ENCODE results near the gene MDFIC. TPM values are rescaled to one million over a fixed set of nuclear protein-coding genes. Genes with fewer than 3 reads are reported as not detected.

MDFIC gene
- total and polyA plus RNA-seq, 9 donors: 10.6 to 30.0 (median 17.9) TPM

DNA sequence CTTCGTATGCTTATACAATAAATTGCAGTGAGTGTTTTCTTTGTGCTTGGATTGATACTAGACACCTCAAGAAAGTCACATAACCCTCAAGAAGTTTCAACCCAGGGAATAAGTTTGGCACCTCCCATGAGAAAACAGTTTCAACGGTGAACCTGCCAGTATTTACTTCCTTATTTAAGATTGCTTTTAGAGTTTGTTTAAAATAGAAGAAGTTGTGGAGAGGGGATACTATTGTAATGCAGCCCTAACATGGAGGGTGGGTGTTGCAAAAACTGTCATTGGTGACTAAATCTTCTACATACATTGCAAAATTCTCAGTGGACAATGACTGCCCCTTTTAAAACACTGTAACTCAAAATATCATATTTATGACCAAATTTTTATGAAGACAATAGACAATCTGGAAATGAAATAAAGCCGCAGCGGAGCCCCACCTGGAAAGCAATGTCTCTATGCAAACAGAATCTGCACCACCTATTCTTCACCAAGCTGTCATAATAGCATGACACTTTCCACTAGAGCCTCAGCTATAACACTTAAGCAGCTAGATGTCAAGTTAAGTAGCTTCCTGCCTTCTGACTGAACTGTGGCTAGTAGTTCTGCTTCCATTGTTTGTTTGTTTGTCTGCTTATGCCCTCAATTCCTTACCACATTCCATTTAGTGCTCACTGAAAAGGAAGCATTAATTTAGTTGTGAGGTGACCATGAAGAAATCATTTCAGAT is 98.2 kb downstream of the MDFIC start:
- TF ChIP-seq POLR2A (IDR thresholded peaks at IDR 0.05): no peak
- TF ChIP-seq, protein P1, sequence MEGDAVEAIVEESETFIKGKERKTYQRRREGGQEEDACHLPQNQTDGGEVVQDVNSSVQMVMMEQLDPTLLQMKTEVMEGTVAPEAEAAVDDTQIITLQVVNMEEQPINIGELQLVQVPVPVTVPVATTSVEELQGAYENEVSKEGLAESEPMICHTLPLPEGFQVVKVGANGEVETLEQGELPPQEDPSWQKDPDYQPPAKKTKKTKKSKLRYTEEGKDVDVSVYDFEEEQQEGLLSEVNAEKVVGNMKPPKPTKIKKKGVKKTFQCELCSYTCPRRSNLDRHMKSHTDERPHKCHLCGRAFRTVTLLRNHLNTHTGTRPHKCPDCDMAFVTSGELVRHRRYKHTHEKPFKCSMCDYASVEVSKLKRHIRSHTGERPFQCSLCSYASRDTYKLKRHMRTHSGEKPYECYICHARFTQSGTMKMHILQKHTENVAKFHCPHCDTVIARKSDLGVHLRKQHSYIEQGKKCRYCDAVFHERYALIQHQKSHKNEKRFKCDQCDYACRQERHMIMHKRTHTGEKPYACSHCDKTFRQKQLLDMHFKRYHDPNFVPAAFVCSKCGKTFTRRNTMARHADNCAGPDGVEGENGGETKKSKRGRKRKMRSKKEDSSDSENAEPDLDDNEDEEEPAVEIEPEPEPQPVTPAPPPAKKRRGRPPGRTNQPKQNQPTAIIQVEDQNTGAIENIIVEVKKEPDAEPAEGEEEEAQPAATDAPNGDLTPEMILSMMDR (IDR thresholded peaks at IDR 0.05): no peak
- no peak for TF ChIP-seq EP300 (IDR thresholded peaks at IDR 0.05)
- Histone ChIP-seq H3K4me3 (no peak overlapping the region), H3K4me1 (ENCODE audit: insufficient read depth) (no peaks in the 10 kb centered on the region), H3K36me3 (no peaks in the 10 kb centered on the region), H3K27ac (no peak overlapping the region), H3K9me3 (no peaks in the 10 kb centered on the region), H3K27me3 (no peaks in the 10 kb centered on the region)
- WGBS, 3 donors: 84 to 97% (median 94%) methylated on average over 4 of the region's 4 CpGs
- DNase-seq: no peak
- intact Hi-C loops (cut with DNase I): no loop called here

DNA sequence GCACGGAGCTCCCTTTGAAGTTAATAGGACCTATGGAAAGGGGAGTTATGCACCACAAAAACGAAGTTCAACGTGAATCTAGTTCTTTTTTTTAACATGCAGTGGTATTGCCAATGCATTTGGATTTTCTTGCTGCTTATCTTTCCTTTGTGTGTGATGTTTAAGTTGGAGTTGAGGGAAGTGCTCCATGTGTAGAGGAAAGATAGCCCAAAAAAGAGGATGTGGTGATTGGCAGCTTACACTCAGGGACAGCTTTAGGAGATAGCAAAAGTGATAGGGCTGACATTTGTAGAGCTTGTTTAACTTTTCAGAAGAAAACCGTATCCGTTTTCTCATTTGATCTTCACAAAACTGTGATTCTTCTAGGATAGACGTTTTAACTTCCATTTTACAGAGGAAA is 101.3 kb downstream of the MDFIC start:
- no peaks in the 10 kb centered on the region for H3K27me3 ChIP-seq
- H3K36me3 ChIP-seq: no peaks in the 10 kb centered on the region
- no peak overlapping the region for H3K4me3 ChIP-seq
- no peak for DNase-seq
- intact Hi-C loops (cut with DNase I): no loop called here
- 46 to 63% (median 52%) methylated on average over 6 of the region's 6 CpGs for WGBS, 3 donors
- TF ChIP-seq, protein P1 (IDR thresholded peaks at IDR 0.05): no peak
- TF ChIP-seq POLR2A (IDR thresholded peaks at IDR 0.05) (no peak), EP300 (IDR thresholded peaks at IDR 0.05) (no peak)
- no peaks in the 10 kb centered on the region for H3K4me1 ChIP-seq (ENCODE audit: insufficient read depth)
- no peak overlapping the region for H3K27ac ChIP-seq
- H3K9me3 ChIP-seq: no peaks in the 10 kb centered on the region

DNA sequence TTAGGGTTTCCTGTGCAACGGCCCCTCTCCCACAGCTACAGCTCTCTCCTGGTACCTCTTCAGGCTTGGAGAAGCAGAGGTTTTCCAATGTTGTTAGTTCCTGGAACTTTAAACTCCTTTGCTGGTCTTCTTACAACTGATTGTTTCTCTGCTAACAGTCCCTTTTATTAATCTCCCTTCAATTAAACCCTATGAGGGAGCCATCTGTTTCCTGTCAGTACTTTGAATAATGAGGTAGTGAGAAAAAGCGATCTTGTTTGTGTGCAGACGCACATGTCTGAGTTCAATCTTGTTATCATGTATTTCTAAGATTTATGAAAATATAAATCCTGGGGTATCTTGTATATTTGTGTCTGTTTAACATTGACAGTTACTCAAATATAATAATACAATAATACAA is 102.4 kb downstream of the MDFIC start:
- TF ChIP-seq, protein P1 (IDR thresholded peaks at IDR 0.05): no peak
- TF ChIP-seq POLR2A (IDR thresholded peaks at IDR 0.05) (no peak), EP300 (IDR thresholded peaks at IDR 0.05) (no peak)
- no peak overlapping the region for H3K4me3 ChIP-seq
- no peak overlapping the region for H3K27ac ChIP-seq
- 42 to 47% (median 46%) methylated on average over 3 of the region's 3 CpGs for WGBS, 3 donors
- no peak for DNase-seq
- intact Hi-C loops (cut with DNase I): no loop called here
- no peaks in the 10 kb centered on the region for H3K27me3 ChIP-seq
- no peaks in the 10 kb centered on the region for H3K4me1 ChIP-seq (ENCODE audit: insufficient read depth)
- H3K9me3 ChIP-seq: no peaks in the 10 kb centered on the region
- H3K36me3 ChIP-seq: no peaks in the 10 kb centered on the region

DNA sequence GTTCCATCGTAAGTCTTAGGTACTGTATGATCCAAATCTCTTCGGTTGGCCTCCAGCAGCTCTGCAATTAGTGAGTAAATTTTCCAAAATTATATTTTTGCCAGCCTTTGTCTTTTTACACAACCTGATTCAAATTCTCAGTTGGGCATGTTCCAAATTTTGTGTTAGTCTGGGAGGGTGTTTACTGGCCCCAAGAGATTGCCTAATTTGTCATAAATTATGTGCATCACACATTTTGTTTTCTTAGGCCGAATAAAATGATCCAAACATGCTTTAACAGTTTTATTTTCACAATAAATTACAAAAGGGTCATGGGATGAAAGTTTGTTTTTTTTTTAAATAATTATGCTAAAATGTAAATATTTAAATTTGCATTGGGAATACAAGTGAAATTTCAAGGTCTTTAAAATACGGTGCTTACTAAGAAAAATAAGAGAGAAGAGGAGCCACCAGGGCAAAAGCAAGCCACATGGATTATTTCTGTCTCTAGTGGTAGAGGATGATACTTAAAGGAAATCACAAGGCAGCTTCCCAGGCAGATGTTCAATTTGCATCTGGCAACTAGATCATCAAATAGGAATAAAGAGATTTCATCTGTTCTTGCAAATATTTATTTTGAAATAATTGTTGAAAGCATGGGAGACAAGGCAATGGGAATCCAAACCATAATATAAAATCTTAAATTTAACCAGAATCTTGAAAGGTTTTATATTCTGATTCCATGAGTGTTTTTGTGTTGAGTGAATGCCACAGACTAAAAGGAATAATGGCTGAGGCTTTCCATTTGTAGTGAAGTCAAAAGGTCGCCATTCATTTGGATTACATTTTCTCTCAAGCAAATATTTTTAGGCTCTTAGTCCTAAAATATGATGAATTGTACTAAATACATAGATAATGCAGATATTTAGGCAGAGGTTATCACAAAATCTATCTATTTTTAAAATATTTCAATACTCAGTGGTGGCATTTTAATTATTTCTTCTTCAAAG is 111.1 kb downstream of the MDFIC start:
- Histone ChIP-seq H3K4me1 (ENCODE audit: insufficient read depth) (no peaks in the 10 kb centered on the region), H3K27ac (no peak overlapping the region), H3K27me3 (no peaks in the 10 kb centered on the region), H3K9me3 (no peaks in the 10 kb centered on the region), H3K36me3 (no peaks in the 10 kb centered on the region), H3K4me3 (no peak overlapping the region)
- no peak for DNase-seq
- TF ChIP-seq EP300 (IDR thresholded peaks at IDR 0.05): no peak
- TF ChIP-seq, protein P1 (IDR thresholded peaks at IDR 0.05): no peak
- no peak for TF ChIP-seq POLR2A (IDR thresholded peaks at IDR 0.05)
- intact Hi-C loops (cut with DNase I): no loop called here
- 31 to 37% (median 34%) methylated on average over 5 of the region's 5 CpGs for WGBS, 3 donors
